SK-N-SH treated with all-trans-retinoic acid at 6 μM for 48 hours (cell line): ENCODE data around the gene AP2S1.

Experiments used
- ATAC-seq: fragments of 200-7000 bp; cut with Tn5 transposase; 3 replicates; pipeline ENCODE4 v1.9.1; 2020; ENCODE audit warnings: mild to moderate bottlenecking, moderate library complexity
- CSDC2 ChIP-seq: fragments of 250-450 bp; sonication (Bioruptor Pico); IDR thresholded peaks from 2 replicates; pipeline ENCODE4 v1.5.0; 2020; ENCODE audit warnings: mild to moderate bottlenecking, moderate library complexity
- ESRRG ChIP-seq: fragments of 250-450 bp; sonication (Bioruptor Pico); IDR thresholded peaks from 2 replicates; pipeline ENCODE4 v1.6.1; 2021; ENCODE audit warnings: mild to moderate bottlenecking
- OSR1 ChIP-seq: fragments of 250-450 bp; sonication (Bioruptor Pico); IDR thresholded peaks from 2 replicates; pipeline ENCODE4 v1.8.0; 2022; ENCODE audit warnings: moderate library complexity, mild to moderate bottlenecking, inconsistent platforms
- PATZ1 ChIP-seq: fragments of 250-450 bp; sonication (Bioruptor Pico); IDR thresholded peaks from 2 replicates; pipeline ENCODE4 v1.8.0; 2020; ENCODE audit warnings: mild to moderate bottlenecking, moderate library complexity, borderline replicate concordance
- RARB ChIP-seq: fragments of 250-450 bp; sonication (Bioruptor Pico); IDR thresholded peaks from 2 replicates; pipeline ENCODE4 v1.8.0; 2021; ENCODE audit warnings: mild to moderate bottlenecking, moderate library complexity
- TCF4 ChIP-seq: fragments of 250-450 bp; sonication (Bioruptor Pico); IDR thresholded peaks from 2 replicates; pipeline ENCODE4 v1.8.0; 2021; ENCODE audit warnings: mild to moderate bottlenecking, moderate library complexity, borderline replicate concordance
- TOX ChIP-seq: fragments of 250-450 bp; sonication (Bioruptor Pico); IDR thresholded peaks from 2 replicates; pipeline ENCODE4 v1.8.0; 2021; ENCODE audit warnings: mild to moderate bottlenecking, moderate library complexity, borderline replicate concordance
- ZC3H10 ChIP-seq: fragments of 250-450 bp; sonication (Bioruptor Pico); IDR thresholded peaks from 2 replicates; pipeline ENCODE4 v1.5.1; 2021; ENCODE audit warnings: mild to moderate bottlenecking, moderate library complexity
- ZFP3 ChIP-seq: fragments of 250-450 bp; sonication (Bioruptor Pico); IDR thresholded peaks from 2 replicates; pipeline ENCODE4 v1.5.0; 2020; ENCODE audit warnings: mild to moderate bottlenecking, moderate library complexity
- ZFP30 ChIP-seq: fragments of 450-650 bp; formaldehyde crosslinking; IDR thresholded peaks from 2 replicates; pipeline ENCODE4 v1.5.0; 2022; ENCODE audit warnings: mild to moderate bottlenecking, moderate library complexity
- ZNF565 ChIP-seq: fragments of 450-650 bp; formaldehyde crosslinking; conservative IDR thresholded peaks from 2 replicates; pipeline ENCODE4 v1.5.0; 2020; ENCODE audit warnings: low read depth, mild to moderate bottlenecking, moderate library complexity
- ZNF8 ChIP-seq: fragments of 450-650 bp; formaldehyde crosslinking; IDR thresholded peaks from 2 replicates; pipeline ENCODE4 v1.5.0; 2020; ENCODE audit warnings: mild to moderate bottlenecking, moderate library complexity
- TF ChIP-seq, protein P1 (sequence below): fragments of 250-450 bp; sonication (Bioruptor Pico); IDR thresholded peaks from 2 replicates; pipeline ENCODE4 v1.5.1; 2020; ENCODE audit warnings: low read depth, mild to moderate bottlenecking, moderate library complexity
- TF ChIP-seq, protein P2 (sequence below): fragments of 250-450 bp; sonication (Bioruptor Pico); IDR thresholded peaks from 2 replicates; pipeline ENCODE4 v1.5.0; 2020; ENCODE audit warnings: mild to moderate bottlenecking, moderate library complexity
- TF ChIP-seq, protein P3 (sequence below): fragments of 250-450 bp; sonication (Bioruptor Pico); IDR thresholded peaks from 2 replicates; pipeline ENCODE4 v1.5.1; 2021; ENCODE audit warnings: mild to moderate bottlenecking, moderate library complexity

The AP2S1 gene

GRCh38 chr19:46861691-46862502 is 11.3 kb upstream of the AP2S1 start:
- TF ChIP-seq TCF4 (CRISPR knock-in tag), result no peak
- TF ChIP-seq ZFP3 (CRISPR knock-in tag), result no peak
- no peak for TF ChIP-seq ZNF8
- TF ChIP-seq TOX (CRISPR knock-in tag), result no peak
- TF ChIP-seq PATZ1 (CRISPR knock-in tag), result no peak
- TF ChIP-seq OSR1 (CRISPR knock-in tag), result no peak
- TF ChIP-seq, protein P1, sequence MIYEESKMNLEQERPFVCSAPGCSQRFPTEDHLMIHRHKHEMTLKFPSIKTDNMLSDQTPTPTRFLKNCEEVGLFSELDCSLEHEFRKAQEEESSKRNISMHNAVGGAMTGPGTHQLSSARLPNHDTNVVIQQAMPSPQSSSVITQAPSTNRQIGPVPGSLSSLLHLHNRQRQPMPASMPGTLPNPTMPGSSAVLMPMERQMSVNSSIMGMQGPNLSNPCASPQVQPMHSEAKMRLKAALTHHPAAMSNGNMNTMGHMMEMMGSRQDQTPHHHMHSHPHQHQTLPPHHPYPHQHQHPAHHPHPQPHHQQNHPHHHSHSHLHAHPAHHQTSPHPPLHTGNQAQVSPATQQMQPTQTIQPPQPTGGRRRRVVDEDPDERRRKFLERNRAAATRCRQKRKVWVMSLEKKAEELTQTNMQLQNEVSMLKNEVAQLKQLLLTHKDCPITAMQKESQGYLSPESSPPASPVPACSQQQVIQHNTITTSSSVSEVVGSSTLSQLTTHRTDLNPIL (CRISPR knock-in tag), result no peak
- TF ChIP-seq ZC3H10 (CRISPR knock-in tag), result no peak
- TF ChIP-seq, protein P2, sequence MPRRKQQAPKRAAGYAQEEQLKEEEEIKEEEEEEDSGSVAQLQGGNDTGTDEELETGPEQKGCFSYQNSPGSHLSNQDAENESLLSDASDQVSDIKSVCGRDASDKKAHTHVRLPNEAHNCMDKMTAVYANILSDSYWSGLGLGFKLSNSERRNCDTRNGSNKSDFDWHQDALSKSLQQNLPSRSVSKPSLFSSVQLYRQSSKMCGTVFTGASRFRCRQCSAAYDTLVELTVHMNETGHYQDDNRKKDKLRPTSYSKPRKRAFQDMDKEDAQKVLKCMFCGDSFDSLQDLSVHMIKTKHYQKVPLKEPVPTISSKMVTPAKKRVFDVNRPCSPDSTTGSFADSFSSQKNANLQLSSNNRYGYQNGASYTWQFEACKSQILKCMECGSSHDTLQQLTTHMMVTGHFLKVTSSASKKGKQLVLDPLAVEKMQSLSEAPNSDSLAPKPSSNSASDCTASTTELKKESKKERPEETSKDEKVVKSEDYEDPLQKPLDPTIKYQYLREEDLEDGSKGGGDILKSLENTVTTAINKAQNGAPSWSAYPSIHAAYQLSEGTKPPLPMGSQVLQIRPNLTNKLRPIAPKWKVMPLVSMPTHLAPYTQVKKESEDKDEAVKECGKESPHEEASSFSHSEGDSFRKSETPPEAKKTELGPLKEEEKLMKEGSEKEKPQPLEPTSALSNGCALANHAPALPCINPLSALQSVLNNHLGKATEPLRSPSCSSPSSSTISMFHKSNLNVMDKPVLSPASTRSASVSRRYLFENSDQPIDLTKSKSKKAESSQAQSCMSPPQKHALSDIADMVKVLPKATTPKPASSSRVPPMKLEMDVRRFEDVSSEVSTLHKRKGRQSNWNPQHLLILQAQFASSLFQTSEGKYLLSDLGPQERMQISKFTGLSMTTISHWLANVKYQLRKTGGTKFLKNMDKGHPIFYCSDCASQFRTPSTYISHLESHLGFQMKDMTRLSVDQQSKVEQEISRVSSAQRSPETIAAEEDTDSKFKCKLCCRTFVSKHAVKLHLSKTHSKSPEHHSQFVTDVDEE (CRISPR knock-in tag), result no peak
- TF ChIP-seq ZFP30, result no peak
- ATAC-seq, result no peak

DNA sequence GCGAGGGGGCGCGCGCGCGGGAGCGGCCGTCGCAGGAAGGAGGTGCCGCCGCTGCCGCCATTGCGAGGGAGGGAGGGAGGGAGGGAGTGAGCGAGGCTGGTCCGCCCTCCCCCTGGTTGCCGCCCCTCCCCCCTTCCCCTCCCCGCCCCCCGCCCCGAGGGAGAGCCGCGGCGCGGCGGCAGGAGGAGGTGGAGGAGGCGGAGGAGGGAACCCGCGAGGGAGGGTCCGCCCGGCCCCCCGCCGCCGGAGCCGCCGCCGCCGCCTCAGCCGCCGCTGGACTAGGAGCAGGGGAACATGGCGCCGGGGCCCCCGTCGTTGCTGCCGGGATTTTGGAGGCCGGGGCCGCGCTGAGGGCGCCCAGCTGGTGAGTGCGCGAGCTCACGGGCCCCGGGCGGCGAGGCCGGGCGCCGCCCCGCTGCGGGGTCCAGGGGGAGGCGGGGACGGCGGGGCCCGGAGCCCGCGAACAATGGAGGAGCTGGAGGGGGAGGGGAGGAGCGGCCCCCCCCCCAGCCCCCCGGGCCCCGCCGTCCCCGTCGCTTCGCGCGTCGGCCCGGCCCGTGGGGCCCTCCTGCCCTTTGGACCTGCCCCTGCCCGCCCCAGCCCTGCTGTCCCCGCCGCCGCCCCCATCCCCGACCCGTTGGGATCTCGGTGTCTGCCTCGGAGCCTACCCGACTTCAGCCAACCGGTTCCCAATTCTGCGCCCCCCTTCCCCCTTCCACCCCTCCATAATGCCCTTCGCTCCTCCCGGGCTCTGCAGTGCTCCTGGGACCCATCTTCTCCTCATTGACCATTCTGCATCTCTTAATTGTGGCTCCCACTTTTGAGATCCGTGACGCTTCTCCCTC is 10.4 kb upstream of the AP2S1 start, which contains the start of gene ARHGAP35:
TSS of gene ARHGAP35 (plus strand) at position 152 of the 845 bp plus-strand sequence. CDS start 57,679 bp downstream, outside the sequence.
- ATAC-seq, result no peak
- no peak for TF ChIP-seq PATZ1 (CRISPR knock-in tag)
- no peak for TF ChIP-seq ZC3H10 (CRISPR knock-in tag)
- TF ChIP-seq, protein P1 (CRISPR knock-in tag), result no peak
- TF ChIP-seq, all 23 proteins: peak for 0

- ATAC-seq, result peak; percentile 84
- TF ChIP-seq ESRRG (CRISPR knock-in tag) (no peak), CSDC2 (CRISPR knock-in tag) (no peak), PATZ1 (CRISPR knock-in tag) (no peak), ZFP30 (no peak), RARB (CRISPR knock-in tag) (no peak), ZNF565 (CRISPR knock-in tag) (no peak), OSR1 (CRISPR knock-in tag) (no peak)
- TF ChIP-seq, protein P2 (CRISPR knock-in tag), result no peak
- TF ChIP-seq, protein P3, sequence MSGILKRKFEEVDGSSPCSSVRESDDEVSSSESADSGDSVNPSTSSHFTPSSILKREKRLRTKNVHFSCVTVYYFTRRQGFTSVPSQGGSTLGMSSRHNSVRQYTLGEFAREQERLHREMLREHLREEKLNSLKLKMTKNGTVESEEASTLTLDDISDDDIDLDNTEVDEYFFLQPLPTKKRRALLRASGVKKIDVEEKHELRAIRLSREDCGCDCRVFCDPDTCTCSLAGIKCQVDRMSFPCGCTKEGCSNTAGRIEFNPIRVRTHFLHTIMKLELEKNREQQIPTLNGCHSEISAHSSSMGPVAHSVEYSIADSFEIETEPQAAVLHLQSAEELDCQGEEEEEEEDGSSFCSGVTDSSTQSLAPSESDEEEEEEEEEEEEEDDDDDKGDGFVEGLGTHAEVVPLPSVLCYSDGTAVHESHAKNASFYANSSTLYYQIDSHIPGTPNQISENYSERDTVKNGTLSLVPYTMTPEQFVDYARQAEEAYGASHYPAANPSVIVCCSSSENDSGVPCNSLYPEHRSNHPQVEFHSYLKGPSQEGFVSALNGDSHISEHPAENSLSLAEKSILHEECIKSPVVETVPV, result no peak
These were observed 9.6 kb upstream of the AP2S1 start for GRCh38 chr19:46860125-46860845.
